ENCODE data around the gene STAP2.

Gene STAP2

GRCh38 chr19:4345342-4346019 is 6.9 kb upstream of the STAP2 start (continued):
- no peak for TF ChIP-seq TSHZ2 (CRISPR knock-in tag; IDR thresholded peaks at IDR 0.05)
- no peak for TF ChIP-seq PATZ1 (CRISPR knock-in tag; IDR thresholded peaks at IDR 0.05; ENCODE audit: borderline replicate concordance)

DNA sequence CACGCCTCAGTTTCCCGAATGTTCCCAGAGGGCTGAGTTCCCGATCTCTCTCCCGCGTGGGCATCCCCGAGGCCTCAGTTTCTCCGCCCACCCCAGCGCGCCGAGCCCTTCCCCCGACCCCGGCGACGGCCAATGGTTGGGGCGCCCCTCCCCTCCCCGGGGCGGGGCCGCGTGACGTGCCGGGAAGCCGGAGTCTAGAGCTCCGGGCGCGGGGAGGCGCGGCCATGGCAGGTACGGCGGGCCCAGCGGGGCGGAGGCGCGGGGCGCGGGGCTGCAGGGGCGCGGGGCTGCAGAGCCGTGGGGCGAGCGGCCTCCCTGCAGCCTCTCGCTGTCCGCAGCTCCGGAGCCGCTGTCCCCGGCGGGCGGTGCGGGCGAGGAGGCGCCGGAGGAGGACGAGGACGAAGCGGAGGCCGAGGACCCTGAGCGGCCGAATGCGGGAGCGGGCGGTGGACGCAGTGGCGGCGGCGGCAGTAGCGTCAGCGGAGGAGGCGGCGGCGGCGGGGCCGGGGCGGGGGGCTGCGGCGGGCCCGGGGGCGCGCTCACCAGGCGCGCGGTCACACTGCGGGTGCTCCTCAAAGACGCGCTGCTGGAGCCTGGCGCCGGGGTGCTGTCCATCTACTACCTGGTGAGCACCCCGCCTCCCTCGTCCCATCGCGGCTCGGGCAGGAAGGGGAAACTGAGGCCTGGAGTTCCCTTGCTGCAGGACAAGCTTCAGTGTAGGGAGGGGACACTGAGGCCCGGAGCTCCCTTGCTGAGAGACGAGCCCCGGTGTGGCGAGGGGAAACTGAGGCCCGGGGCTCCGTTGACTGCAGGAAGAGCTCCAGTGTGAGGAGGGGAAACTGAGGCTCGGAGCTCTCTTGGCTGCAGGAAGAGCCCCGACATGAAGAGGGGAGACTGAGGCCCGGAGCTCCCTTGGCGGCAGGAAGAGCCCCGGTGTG is 5.0 kb upstream of the STAP2 start, which contains the start of gene MPND:
Gene MPND, plus strand, starts transcription at position 193 of the 938 bp plus-strand sequence. Its CDS starts 32 bp downstream, at position 225.
- TF ChIP-seq ZFP3 (CRISPR knock-in tag; IDR thresholded peaks at IDR 0.05) (no peak), POU6F1 (CRISPR knock-in tag; IDR thresholded peaks at IDR 0.05; ENCODE audit: borderline replicate concordance, low read depth) (no peak), ESRRG (CRISPR knock-in tag; IDR thresholded peaks at IDR 0.05) (no peak), ZNF565 (CRISPR knock-in tag; conservative IDR thresholded peaks at IDR 0.05; ENCODE audit: low read depth) (no peak), SNAI2 (CRISPR knock-in tag; IDR thresholded peaks at IDR 0.05) (no peak), RARB (CRISPR knock-in tag; IDR thresholded peaks at IDR 0.05) (no peak), TSHZ2 (CRISPR knock-in tag; IDR thresholded peaks at IDR 0.05) (no peak), OSR1 (CRISPR knock-in tag; IDR thresholded peaks at IDR 0.05) (no peak), ZNF8 (CRISPR knock-in tag; IDR thresholded peaks at IDR 0.05) (no peak), ZNF70 (CRISPR knock-in tag; IDR thresholded peaks at IDR 0.05) (no peak), ISL1 (CRISPR knock-in tag; IDR thresholded peaks at IDR 0.05) (no peak), BACH2 (CRISPR knock-in tag; IDR thresholded peaks at IDR 0.05; ENCODE audit: borderline replicate concordance) (no peak), PPARA (CRISPR knock-in tag; IDR thresholded peaks at IDR 0.05; ENCODE audit: borderline replicate concordance) (no peak)
- TF ChIP-seq, protein P1, sequence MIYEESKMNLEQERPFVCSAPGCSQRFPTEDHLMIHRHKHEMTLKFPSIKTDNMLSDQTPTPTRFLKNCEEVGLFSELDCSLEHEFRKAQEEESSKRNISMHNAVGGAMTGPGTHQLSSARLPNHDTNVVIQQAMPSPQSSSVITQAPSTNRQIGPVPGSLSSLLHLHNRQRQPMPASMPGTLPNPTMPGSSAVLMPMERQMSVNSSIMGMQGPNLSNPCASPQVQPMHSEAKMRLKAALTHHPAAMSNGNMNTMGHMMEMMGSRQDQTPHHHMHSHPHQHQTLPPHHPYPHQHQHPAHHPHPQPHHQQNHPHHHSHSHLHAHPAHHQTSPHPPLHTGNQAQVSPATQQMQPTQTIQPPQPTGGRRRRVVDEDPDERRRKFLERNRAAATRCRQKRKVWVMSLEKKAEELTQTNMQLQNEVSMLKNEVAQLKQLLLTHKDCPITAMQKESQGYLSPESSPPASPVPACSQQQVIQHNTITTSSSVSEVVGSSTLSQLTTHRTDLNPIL (CRISPR knock-in tag; IDR thresholded peaks at IDR 0.05; ENCODE audit: low read depth), result no peak
- peak; percentile 83 for ATAC-seq

DNA sequence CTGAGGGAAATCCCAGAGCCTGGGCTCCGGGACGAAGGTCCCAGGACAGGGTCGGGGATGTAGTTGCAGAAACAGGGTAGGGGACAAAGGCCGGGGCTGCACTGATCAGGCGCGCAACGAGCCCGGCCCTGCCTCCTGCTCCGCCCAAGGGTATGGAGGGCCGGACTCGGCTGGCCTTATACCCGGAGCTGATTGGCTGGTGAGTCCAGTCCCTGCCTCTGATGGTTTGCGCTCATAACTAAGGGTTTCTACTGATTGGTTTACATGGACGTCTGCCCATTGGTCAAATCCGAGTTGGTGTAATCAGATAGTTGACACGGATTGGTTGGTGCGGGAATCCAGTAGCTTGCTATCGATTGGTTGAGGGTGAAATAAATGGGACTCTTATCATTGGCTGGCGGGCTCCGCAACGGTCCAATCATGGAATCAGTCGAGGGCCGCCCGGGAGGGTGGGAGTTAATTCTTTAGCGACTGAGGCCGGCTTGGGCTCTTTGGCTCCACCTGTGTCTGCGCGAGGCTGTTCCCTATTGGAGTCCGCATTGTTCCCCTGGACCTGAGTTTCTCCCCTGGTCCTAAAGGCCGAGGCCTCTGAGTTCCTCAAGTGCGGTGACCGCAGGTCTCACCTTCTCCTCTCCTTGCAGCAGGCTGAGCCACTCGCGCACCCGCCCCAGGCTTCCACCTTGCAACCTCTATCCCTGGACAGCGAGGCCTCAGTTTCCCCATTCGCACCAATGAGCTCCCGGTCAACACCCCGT is 4.2 kb upstream of the STAP2 start:
- peak; percentile 96 for ATAC-seq
- TF ChIP-seq CSDC2 (CRISPR knock-in tag; IDR thresholded peaks at IDR 0.05) (peak; percentile 99), TCF4 (CRISPR knock-in tag; IDR thresholded peaks at IDR 0.05; ENCODE audit: borderline replicate concordance) (no peak), ARNTL (CRISPR knock-in tag; IDR thresholded peaks at IDR 0.05; ENCODE audit: borderline replicate concordance, low read depth) (peak; percentile 94), SNAI2 (CRISPR knock-in tag; IDR thresholded peaks at IDR 0.05) (peak; percentile 100), ZNF8 (CRISPR knock-in tag; IDR thresholded peaks at IDR 0.05) (peak; percentile 84)
- TF ChIP-seq, protein P2, sequence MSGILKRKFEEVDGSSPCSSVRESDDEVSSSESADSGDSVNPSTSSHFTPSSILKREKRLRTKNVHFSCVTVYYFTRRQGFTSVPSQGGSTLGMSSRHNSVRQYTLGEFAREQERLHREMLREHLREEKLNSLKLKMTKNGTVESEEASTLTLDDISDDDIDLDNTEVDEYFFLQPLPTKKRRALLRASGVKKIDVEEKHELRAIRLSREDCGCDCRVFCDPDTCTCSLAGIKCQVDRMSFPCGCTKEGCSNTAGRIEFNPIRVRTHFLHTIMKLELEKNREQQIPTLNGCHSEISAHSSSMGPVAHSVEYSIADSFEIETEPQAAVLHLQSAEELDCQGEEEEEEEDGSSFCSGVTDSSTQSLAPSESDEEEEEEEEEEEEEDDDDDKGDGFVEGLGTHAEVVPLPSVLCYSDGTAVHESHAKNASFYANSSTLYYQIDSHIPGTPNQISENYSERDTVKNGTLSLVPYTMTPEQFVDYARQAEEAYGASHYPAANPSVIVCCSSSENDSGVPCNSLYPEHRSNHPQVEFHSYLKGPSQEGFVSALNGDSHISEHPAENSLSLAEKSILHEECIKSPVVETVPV (CRISPR knock-in tag; IDR thresholded peaks at IDR 0.05), result peak; percentile 83
- TF ChIP-seq, protein P1 (CRISPR knock-in tag; IDR thresholded peaks at IDR 0.05; ENCODE audit: low read depth), result no peak

Measured in SK-N-SH treated with all-trans-retinoic acid at 6 μM for 48 hours (cell line).